CD4-positive, alpha-beta T cell treated with Interferon alpha-2 for 1 hour (primary cell): ENCODE data around the gene KRT73.

Source experiments
- DNase-seq, 2 donors: peaks; one replicate each; pipeline ENCODE4 v3.0.0-alpha.2; 2020 to 2022

Gene KRT73

GRCh38 chr12:52645120-52645761, 26.9 kb upstream of the KRT73 start:
- DNase-seq = peak; percentile 42 to 60

- no peak for DNase-seq
Measured at GRCh38 chr12:52644078-52644415, 25.7 kb upstream of the KRT73 start.

- no peak for DNase-seq
Measured at GRCh38 chr12:52643233-52644077, 25.1 kb upstream of the KRT73 start.

- DNase-seq = no peak
Measured at GRCh38 chr12:52641468-52641867, 23.1 kb upstream of the KRT73 start.

GRCh38 chr12:52637299-52637698, 18.9 kb upstream of the KRT73 start:
- no peak for DNase-seq

GRCh38 chr12:52636592-52637258, 18.4 kb upstream of the KRT73 start:
- no peak for DNase-seq

- DNase-seq = no peak
Measured at GRCh38 chr12:52636189-52636588, 17.8 kb upstream of the KRT73 start.

GRCh38 chr12:52634266-52635056, 16.1 kb upstream of the KRT73 start:
- no peak for DNase-seq

- DNase-seq = peak in 1 of 2 donors; percentile 29
Measured at GRCh38 chr12:52633383-52633782, 15.0 kb upstream of the KRT73 start.

GRCh38 chr12:52632656-52633055, 14.3 kb upstream of the KRT73 start:
- DNase-seq = no peak

GRCh38 chr12:52631676-52632459, 13.5 kb upstream of the KRT73 start:
- no peak for DNase-seq

- no peak for DNase-seq
Measured at GRCh38 chr12:52631264-52631663, 12.9 kb upstream of the KRT73 start.

- DNase-seq = no peak
Measured at GRCh38 chr12:52630599-52631200, 12.3 kb upstream of the KRT73 start.

- DNase-seq = no peak
Measured at GRCh38 chr12:52630008-52630500, 11.7 kb upstream of the KRT73 start.

- no peak for DNase-seq
Measured at GRCh38 chr12:52629281-52630007, 11.1 kb upstream of the KRT73 start.

GRCh38 chr12:52628841-52629240, 10.5 kb upstream of the KRT73 start:
- no peak for DNase-seq

- DNase-seq = no peak
Measured at GRCh38 chr12:52628111-52628507, 9.8 kb upstream of the KRT73 start.

- DNase-seq = no peak
Measured at GRCh38 chr12:52627395-52628110, 9.2 kb upstream of the KRT73 start.

- no peak for DNase-seq
Measured at GRCh38 chr12:52622349-52622748, 4.0 kb upstream of the KRT73 start.

- no peak for DNase-seq
Measured at GRCh38 chr12:52618866-52619265, 507 bp upstream of the KRT73 start.
